HG03565 (cell line): Measurements from ENCODE around the gene NRXN3.

Experiments
- ATAC-seq: cut with Tn5 transposase; IDR thresholded peaks from one replicate; pipeline ENCODE4 v1.9.1; 2021; ENCODE audit warnings: mild to moderate bottlenecking, moderate library complexity; ENCODE audit not compliant: unreplicated experiment

NRXN3 gene

DNA sequence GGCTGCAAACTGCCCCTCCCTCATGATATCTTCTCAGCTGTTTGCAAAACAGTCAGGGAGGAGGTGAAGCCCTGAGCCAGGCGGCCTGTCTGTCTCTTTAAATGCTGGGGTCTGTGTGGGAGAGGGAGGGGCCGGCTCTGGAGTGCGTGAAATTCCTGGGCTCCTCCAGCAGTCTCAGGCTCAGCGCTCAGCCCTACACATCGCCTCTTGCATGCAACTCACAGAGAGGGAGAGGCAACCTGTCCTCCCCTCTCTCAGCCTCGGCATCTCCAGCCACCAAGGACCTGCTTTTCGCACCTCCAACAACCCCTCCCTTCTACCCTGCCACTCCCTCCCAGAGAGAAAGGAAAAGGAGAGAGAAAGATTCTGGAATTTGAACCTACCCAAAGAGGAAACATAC is at the start of gene NRXN3:
Gene NRXN3, plus strand, starts transcription at position 171 of the 400 bp plus-strand sequence. CDS start 72,721 bp downstream, outside the sequence.
- no peak for ATAC-seq

DNA sequence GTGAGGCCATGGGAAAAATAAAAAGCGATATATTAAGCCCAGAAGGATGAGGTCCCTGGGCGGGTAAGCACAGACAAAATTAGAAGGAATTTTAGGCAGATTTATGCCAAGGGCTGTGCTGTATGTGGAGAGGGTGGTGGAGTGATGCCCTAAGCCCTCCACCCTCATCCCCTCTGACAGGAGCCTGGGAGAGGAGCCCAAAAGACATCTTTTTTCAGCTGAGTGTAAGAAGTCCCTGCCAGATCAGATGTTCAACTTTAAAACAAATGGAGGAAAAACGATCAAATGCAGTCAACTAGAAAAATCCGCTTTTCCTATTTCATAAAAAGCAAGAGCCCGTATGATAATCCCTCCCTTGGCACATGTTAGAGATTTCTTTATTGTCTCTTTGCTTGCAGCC is 47.7 kb upstream of the NRXN3 start:
- no peak for ATAC-seq

GRCh38 chr14:78123650-78124253 is 46.4 kb upstream of the NRXN3 start:
- ATAC-seq: no peak

DNA sequence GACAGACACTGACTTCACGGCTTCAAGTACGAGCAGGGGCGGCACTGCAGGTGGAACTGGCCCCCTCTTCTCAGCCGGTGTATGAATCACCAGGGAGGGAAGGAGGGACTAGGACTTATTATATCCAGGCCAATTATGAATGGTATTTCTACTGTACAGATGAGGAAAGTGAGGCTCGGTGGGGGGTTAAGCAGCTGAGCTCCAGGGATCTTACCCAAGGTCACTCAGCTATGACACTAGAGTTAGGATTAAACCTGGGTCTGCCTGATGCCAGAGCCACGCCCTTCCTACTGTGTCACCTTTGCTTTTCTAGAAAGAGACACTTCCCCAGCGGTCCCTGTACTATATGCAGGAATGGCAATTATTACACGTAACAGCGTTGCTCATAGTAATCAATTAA is 42.2 kb upstream of the NRXN3 start:
- no peak for ATAC-seq

- no peak for ATAC-seq
Measured at GRCh38 chr14:78129375-78129774, 40.8 kb upstream of the NRXN3 start.

GRCh38 chr14:78130356-78130755 is 39.8 kb upstream of the NRXN3 start:
- ATAC-seq: no peak

GRCh38 chr14:78131201-78131600 is 39.0 kb upstream of the NRXN3 start:
- no peak for ATAC-seq

- no peak for ATAC-seq
Measured at GRCh38 chr14:78131616-78132015, 38.6 kb upstream of the NRXN3 start.

GRCh38 chr14:78135450-78135891 is 34.7 kb upstream of the NRXN3 start:
- ATAC-seq: no peak

- no peak for ATAC-seq
Measured at GRCh38 chr14:78136695-78137094, 33.5 kb upstream of the NRXN3 start.

GRCh38 chr14:78141590-78141989 is 28.6 kb upstream of the NRXN3 start:
- no peak for ATAC-seq

DNA sequence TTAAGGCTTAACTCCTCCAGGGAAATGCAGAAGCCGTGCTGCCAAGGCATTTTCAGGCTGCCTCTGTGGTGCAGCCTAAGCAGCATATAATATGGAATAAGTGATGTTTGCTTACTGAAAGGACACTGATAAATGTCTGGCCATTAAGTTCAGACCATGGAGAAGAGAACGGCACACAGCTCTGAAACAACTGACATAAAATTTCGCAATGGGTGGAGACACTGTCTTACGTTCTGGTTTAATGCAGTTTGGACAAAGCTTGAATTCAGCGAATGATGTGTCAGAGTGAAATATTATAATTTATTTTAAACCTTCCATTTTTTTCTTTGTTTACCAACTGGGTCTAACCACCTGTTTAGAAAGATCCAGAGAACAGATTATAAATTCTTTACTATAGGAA is 27.2 kb upstream of the NRXN3 start:
- ATAC-seq: no peak

- no peak for ATAC-seq
Measured at GRCh38 chr14:78143489-78144145, 26.6 kb upstream of the NRXN3 start.

DNA sequence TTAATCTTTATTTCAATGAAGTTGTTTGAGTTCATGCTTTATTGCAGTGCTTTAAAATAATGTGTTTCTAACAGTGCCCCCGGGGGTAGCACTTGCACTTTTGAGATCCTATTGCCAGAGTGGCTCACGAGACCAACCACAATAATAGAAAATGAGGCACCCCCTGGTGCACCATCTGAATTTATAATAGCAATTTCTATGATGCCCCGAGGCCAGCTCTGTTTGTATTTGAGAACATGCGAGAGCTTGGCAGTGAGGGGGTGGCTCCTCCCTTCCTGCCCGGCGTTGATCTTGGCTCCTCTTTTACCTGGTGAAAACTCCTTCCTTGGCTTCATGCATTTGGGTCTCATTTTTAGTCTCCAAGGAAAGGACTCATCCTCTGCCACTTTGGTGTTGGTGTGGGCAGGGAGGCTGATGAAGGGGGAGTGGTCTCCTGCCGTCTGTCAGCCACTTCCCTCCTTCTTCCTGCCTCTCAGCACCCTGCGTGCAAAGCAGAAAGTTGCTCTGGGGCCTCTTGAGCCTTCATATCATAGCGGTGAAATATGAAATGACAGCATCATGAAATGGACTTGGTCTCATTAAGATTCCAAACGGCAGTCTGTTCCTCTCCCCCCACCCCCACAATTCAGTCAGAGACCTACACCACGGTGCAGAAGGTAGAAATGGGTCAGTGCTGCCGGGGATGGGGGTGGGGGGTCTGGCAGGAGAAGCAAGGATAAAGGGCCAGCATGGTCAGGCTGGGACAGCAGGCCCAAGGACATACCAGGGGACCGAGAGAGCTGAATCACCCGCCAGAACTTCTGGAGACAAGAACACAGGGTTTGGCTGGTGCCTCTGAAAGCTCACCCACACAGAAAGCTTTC is 17.7 kb upstream of the NRXN3 start:
- no peak for ATAC-seq

GRCh38 chr14:78153064-78153341 is 17.2 kb upstream of the NRXN3 start:
- ATAC-seq: no peak

DNA sequence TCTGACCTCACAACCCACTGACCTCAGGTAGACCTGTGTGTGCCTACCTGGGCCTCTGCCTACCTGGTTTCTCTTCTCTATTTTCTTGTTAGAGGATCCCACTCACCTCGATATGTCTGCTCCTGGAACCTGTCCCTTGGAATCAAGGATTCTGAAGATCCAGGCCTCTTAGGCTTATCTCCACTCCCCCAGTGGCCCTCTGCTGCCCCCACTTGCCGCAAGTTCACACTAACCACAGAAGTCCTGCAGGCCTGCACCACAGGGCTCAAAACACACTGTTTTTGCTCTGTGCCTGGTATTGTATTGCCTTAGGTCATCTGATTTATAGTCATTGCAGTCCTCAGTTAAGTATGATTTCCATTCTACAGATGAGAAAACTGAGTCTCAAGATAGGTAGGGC is 15.3 kb upstream of the NRXN3 start:
- no peak for ATAC-seq

DNA sequence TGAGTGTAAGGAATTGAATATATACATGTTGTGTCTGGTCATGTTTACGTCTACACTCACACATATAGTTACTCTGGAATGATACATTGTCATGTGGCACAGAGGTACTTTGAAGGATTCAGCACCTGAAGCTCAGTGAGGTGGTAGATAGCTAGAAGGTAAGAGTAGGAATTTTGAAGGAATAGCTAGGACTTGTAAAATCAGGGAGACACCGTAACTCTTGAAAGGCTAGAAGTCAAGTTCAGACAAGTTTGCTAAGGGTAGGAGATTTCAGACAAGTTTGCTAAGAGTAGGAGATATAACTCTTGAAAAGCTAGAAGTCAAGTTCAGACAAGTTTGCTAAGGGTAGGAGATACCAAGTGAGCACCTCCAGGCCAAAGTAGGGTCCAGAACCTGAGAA is 14.0 kb upstream of the NRXN3 start:
- ATAC-seq: no peak

GRCh38 chr14:78157494-78158437 is 12.4 kb upstream of the NRXN3 start:
- no peak for ATAC-seq

GRCh38 chr14:78162202-78162601 is 8.0 kb upstream of the NRXN3 start:
- no peak for ATAC-seq

- no peak for ATAC-seq
Measured at GRCh38 chr14:78164226-78164853, 5.8 kb upstream of the NRXN3 start.

GRCh38 chr14:78172428-78172827 is 2.3 kb downstream of the NRXN3 start:
- ATAC-seq: no peak
